ENCODE measurements around the gene SUOX.
"Not testable (repeated sequence)": the region's sequence is repeated elsewhere in the genome, so short reads cannot be mapped to it uniquely, and the experiment has no call there.

GRCh38 chr12:55981882-55982281, 15.2 kb upstream of the SUOX start:
- TF ChIP-seq, protein P1, sequence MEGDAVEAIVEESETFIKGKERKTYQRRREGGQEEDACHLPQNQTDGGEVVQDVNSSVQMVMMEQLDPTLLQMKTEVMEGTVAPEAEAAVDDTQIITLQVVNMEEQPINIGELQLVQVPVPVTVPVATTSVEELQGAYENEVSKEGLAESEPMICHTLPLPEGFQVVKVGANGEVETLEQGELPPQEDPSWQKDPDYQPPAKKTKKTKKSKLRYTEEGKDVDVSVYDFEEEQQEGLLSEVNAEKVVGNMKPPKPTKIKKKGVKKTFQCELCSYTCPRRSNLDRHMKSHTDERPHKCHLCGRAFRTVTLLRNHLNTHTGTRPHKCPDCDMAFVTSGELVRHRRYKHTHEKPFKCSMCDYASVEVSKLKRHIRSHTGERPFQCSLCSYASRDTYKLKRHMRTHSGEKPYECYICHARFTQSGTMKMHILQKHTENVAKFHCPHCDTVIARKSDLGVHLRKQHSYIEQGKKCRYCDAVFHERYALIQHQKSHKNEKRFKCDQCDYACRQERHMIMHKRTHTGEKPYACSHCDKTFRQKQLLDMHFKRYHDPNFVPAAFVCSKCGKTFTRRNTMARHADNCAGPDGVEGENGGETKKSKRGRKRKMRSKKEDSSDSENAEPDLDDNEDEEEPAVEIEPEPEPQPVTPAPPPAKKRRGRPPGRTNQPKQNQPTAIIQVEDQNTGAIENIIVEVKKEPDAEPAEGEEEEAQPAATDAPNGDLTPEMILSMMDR (IDR thresholded peaks at IDR 0.05), result not testable (repeated sequence)
- TF ChIP-seq EP300 (IDR thresholded peaks at IDR 0.05); POLR2A (IDR thresholded peaks at IDR 0.05; ENCODE audit: low read depth); POLR2AphosphoS5 (IDR thresholded peaks at IDR 0.05): not testable (repeated sequence)
